Trophoblast cell (in vitro differentiated cells and primary cell): ENCODE measurements around the gene CARHSP1.
"Not testable (repeated sequence)": the region's sequence is repeated elsewhere in the genome, so short reads cannot be mapped to it uniquely, and the experiment has no call there.

Source experiments
- DNase-seq, 2 donors: peaks; one replicate each; pipeline ENCODE4 v3.0.0-alpha.2; 2016
- H2AFZ ChIP-seq: 2 replicates; pipeline ENCODE4 v1.6.1; 2013; ENCODE audit warnings: low read length, moderate library complexity, mild to moderate bottlenecking; ENCODE audit not compliant: insufficient read depth, poor library complexity
- H2AK5ac ChIP-seq: 2 replicates; pipeline ENCODE4 v1.6.1; 2013; ENCODE audit warnings: mild to moderate bottlenecking, low read length
- H2BK120ac ChIP-seq: 2 replicates; pipeline ENCODE4 v1.6.1; 2013; ENCODE audit warnings: low read length, mild to moderate bottlenecking, moderate library complexity; ENCODE audit not compliant: insufficient read depth, poor library complexity
- H2BK12ac ChIP-seq: 2 replicates; pipeline ENCODE4 v1.6.1; 2013; ENCODE audit warnings: mild to moderate bottlenecking, low read length, moderate library complexity
- H2BK5ac ChIP-seq: 2 replicates; pipeline ENCODE4 v1.6.1; 2013; ENCODE audit warnings: low read length, low read depth, moderate library complexity, mild to moderate bottlenecking; ENCODE audit not compliant: poor library complexity
- H3K14ac ChIP-seq: 2 replicates; pipeline ENCODE4 v1.6.1; 2013; ENCODE audit warnings: mild to moderate bottlenecking, low read length
- H3K18ac ChIP-seq: 2 replicates; pipeline ENCODE4 v1.6.1; 2013; ENCODE audit warnings: mild to moderate bottlenecking, low read length
- H3K23ac ChIP-seq: 2 replicates; pipeline ENCODE4 v1.6.1; 2013; ENCODE audit warnings: low read length
- H3K27ac ChIP-seq: 2 replicates; pipeline ENCODE4 v1.5.1; 2013; ENCODE audit warnings: low read depth, mild to moderate bottlenecking, inconsistent platforms, low read length, moderate library complexity
- H3K27me3 ChIP-seq: 2 replicates; pipeline ENCODE4 v1.6.1; 2013; ENCODE audit warnings: inconsistent platforms, mild to moderate bottlenecking, low read length, moderate library complexity; ENCODE audit not compliant: insufficient read depth
- H3K36me3 ChIP-seq, 2 experiments: 1 replicate in 1 of 2; 2 replicates in 1 of 2; pipeline ENCODE4 v1.6.1; 2013; ENCODE audit warnings: low read length in 2 of 2, mild to moderate bottlenecking in 2 of 2, moderate library complexity in 1 of 2; ENCODE audit not compliant: insufficient read depth in 2 of 2, control insufficient read depth in 1 of 2
- H3K4ac ChIP-seq: 2 replicates; pipeline ENCODE4 v1.6.1; 2013; ENCODE audit warnings: low read depth, mild to moderate bottlenecking, low read length, moderate library complexity
- H3K4me1 ChIP-seq, 2 experiments: 1 replicate in 1 of 2; 2 replicates in 1 of 2; pipeline ENCODE4 v1.6.1; 2013; ENCODE audit warnings: low read length in 2 of 2, mild to moderate bottlenecking in 2 of 2, moderate library complexity in 1 of 2; ENCODE audit not compliant: insufficient read depth in 2 of 2, control insufficient read depth in 1 of 2
- H3K4me2 ChIP-seq: 2 replicates; pipeline ENCODE4 v1.6.1; 2013; ENCODE audit warnings: inconsistent platforms, mild to moderate bottlenecking, low read length, moderate library complexity
- H3K4me3 ChIP-seq: 2 replicates; pipeline ENCODE4 v1.5.1; 2013; ENCODE audit warnings: mild to moderate bottlenecking, low read depth, low read length, inconsistent platforms
- H3K79me1 ChIP-seq: one replicate; pipeline ENCODE4 v1.6.1; 2013; ENCODE audit warnings: low read length
- H3K79me2 ChIP-seq: 2 replicates; pipeline ENCODE4 v1.6.1; 2013; ENCODE audit warnings: low read length, mild to moderate bottlenecking; ENCODE audit not compliant: control insufficient read depth, insufficient read depth, poor library complexity
- H3K9ac ChIP-seq: 2 replicates; pipeline ENCODE4 v1.6.1; 2013; ENCODE audit warnings: mild to moderate bottlenecking, low read length
- H3K9me3 ChIP-seq: 2 replicates; pipeline ENCODE4 v1.6.1; 2013; ENCODE audit warnings: low read depth, mild to moderate bottlenecking, control low read depth, inconsistent platforms, low read length; ENCODE audit not compliant: insufficient read depth
- H4K12ac ChIP-seq: 2 replicates; pipeline ENCODE4 v1.6.1; 2013; ENCODE audit warnings: low read depth, mild to moderate bottlenecking, low read length, moderate library complexity
- H4K8ac ChIP-seq: 2 replicates; pipeline ENCODE4 v1.6.1; 2013; ENCODE audit warnings: low read depth, mild to moderate bottlenecking, low read length, moderate library complexity
- H4K91ac ChIP-seq: one replicate; pipeline ENCODE4 v1.6.1; 2013; ENCODE audit warnings: low read depth, mild to moderate bottlenecking, low read length, moderate library complexity
- WGBS: extraction: QIAGEN DNeasy Blood & Tissue Kit; methylation state at CpG from one replicate; pipeline ENCODE4 v1.1.7; 2013; ENCODE audit warnings: missing lambda C conversion rate; ENCODE audit not compliant: insufficient read length, insufficient coverage; ENCODE audit errors: extremely low coverage; 5-methylcytosine and 5-hydroxymethylcytosine counted together

The CARHSP1 gene

GRCh38 chr16:8806272-8806983 is 62.4 kb downstream of the CARHSP1 start:
- H3K4me1 ChIP-seq: no peaks in the 10 kb centered on the region
- H3K18ac ChIP-seq: no peak overlapping the region
- no peak overlapping the region for H3K4me2 ChIP-seq
- no peaks in the 10 kb centered on the region for H3K9me3 ChIP-seq
- no peak overlapping the region for H2AK5ac ChIP-seq
- H2BK12ac ChIP-seq: no peak overlapping the region
- H3K79me2 ChIP-seq: no peaks in the 10 kb centered on the region
- H3K36me3 ChIP-seq: peaks cover 55 to 76% of the 10 kb centered on the region in 2 experiments
- H4K8ac ChIP-seq: no peak overlapping the region
- no peak overlapping the region for H3K14ac ChIP-seq
- H2BK120ac ChIP-seq: no peak overlapping the region
- no peaks in the 10 kb centered on the region for H3K79me1 ChIP-seq
- H2BK5ac ChIP-seq: no peak overlapping the region
- no peak overlapping the region for H3K4me3 ChIP-seq
- DNase-seq: no peak
- H2AFZ ChIP-seq: no peak overlapping the region
- no peaks in the 10 kb centered on the region for H3K27me3 ChIP-seq
- H4K91ac ChIP-seq: no peak overlapping the region
- no peak overlapping the region for H3K9ac ChIP-seq
- H3K23ac ChIP-seq: no peak overlapping the region
- WGBS: no CpG with 5 or more reads among the region's 13 CpGs
- H4K12ac ChIP-seq: no peak overlapping the region
- peak overlapping the region; percentile 33 for H3K4ac ChIP-seq
- H3K27ac ChIP-seq: no peak overlapping the region

- H4K12ac ChIP-seq: no peak overlapping the region
- no peak overlapping the region for H3K4me2 ChIP-seq
- H3K27ac ChIP-seq: no peak overlapping the region
- no peak overlapping the region for H4K8ac ChIP-seq
- no peak overlapping the region for H3K9ac ChIP-seq
- H2BK120ac ChIP-seq: no peak overlapping the region
- no peak overlapping the region for H3K14ac ChIP-seq
- H3K4ac ChIP-seq: no peak overlapping the region
- H2AK5ac ChIP-seq: no peak overlapping the region
- H3K4me1 ChIP-seq: peaks cover 0 to under 1% of the 10 kb centered on the region in 2 experiments
- H2BK5ac ChIP-seq: no peak overlapping the region
- no peak overlapping the region for H2AFZ ChIP-seq
- H3K4me3 ChIP-seq: no peak overlapping the region
- H3K36me3 ChIP-seq: peaks cover 44 to 61% of the 10 kb centered on the region in 2 experiments
- no CpG with 5 or more reads among the region's 6 CpGs for WGBS
- no peaks in the 10 kb centered on the region for H3K27me3 ChIP-seq
- H3K79me2 ChIP-seq: peaks cover 5% of the 10 kb centered on the region
- no peak overlapping the region for H3K23ac ChIP-seq
- no peaks in the 10 kb centered on the region for H3K9me3 ChIP-seq
- H3K79me1 ChIP-seq: no peaks in the 10 kb centered on the region
- no peak overlapping the region for H3K18ac ChIP-seq
- H2BK12ac ChIP-seq: no peak overlapping the region
- H4K91ac ChIP-seq: no peak overlapping the region
- DNase-seq: no peak
These were observed 64.5 kb downstream of the CARHSP1 start for GRCh38 chr16:8804313-8804712.

- H3K4me1 ChIP-seq, H3K4ac ChIP-seq, H4K8ac ChIP-seq, H2AFZ ChIP-seq, H3K79me2 ChIP-seq, H2AK5ac ChIP-seq, H3K9ac ChIP-seq, H3K27me3 ChIP-seq, H2BK120ac ChIP-seq, H4K12ac ChIP-seq, DNase-seq, H4K91ac ChIP-seq, H3K4me3 ChIP-seq, H3K18ac ChIP-seq, H2BK5ac ChIP-seq, H3K79me1 ChIP-seq, H3K9me3 ChIP-seq, H3K23ac ChIP-seq, H3K27ac ChIP-seq, H2BK12ac ChIP-seq, H3K14ac ChIP-seq, H3K4me2 ChIP-seq: not testable (repeated sequence)
- WGBS: no CpG with 5 or more reads among the region's 12 CpGs
- H3K36me3 ChIP-seq: peaks cover 41 to 58% of the 10 kb centered on the region in 2 experiments
These were observed 65.1 kb downstream of the CARHSP1 start for GRCh38 chr16:8803733-8804132.
